ENCODE measurements around the gene KRTDAP.

KRTDAP gene

GRCh38 chr19:35512831-35513627 is 22.8 kb upstream of the KRTDAP start:
- no peak for DNase-seq

- DNase-seq = no peak
These were observed 21.1 kb upstream of the KRTDAP start for GRCh38 chr19:35511337-35511736.

- no peak for DNase-seq
These were observed 20.3 kb upstream of the KRTDAP start for GRCh38 chr19:35510626-35510964.

DNA sequence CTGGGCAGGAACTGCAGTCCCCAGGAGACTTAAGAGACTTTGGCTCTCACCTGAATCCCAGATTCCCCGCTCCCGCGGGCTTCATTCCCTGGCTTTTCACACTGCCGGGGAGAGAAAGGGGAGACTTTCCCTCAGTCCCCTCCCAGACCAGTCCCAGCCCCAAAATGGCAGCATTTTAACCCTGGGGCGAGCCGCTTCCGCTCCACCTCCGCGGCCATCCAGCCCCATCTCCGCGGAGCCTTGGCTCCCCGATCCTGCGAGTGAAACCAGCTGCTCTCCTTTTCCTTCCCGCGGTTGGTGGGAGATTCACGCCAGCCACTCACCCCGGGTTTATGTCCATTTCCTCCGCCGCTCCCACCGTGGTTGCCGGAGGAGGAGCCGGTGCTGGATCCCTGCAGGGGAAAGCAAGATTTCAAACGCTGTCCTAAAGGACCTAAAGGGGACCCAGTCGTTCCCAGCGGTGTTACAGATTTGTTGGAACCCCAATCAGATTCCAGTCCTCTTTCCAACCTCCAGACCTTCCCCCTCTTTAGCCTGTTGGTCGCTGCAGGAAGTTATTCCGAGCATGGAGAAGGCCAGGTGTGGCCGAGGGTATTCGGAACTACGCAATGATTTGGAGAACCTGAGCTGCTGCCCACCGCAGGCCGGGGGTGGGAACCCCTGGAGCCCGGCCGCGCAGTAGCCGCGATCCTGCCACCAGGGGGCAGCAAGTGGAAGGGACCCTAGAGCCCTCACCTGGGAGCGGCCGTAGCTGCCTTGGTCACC is 19.8 kb upstream of the KRTDAP start:
- peak; percentile 95 for DNase-seq

GRCh38 chr19:35509018-35509652 is 18.9 kb upstream of the KRTDAP start:
- DNase-seq = no peak

DNA sequence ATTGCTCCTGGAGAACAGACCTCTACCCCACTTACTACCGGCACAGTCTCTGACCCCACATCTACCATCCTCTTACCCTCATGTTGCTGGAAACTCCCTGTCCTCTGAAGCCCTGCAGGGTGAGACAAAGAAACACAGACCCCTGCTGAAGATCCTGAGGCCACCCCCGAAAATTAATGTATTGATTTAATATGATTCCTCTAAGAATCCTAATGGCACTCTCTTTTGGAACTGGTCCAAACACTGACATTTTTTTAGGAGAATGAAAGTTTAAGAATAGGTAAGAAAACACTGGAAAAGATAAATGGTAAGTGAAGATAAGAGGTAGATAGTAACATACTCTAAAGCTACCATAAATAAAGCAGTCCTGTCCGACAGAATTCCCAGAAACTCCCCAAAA is 17.9 kb upstream of the KRTDAP start:
- no peak for DNase-seq

- no peak for DNase-seq
These were observed 17.3 kb upstream of the KRTDAP start for GRCh38 chr19:35507561-35507960.

DNA sequence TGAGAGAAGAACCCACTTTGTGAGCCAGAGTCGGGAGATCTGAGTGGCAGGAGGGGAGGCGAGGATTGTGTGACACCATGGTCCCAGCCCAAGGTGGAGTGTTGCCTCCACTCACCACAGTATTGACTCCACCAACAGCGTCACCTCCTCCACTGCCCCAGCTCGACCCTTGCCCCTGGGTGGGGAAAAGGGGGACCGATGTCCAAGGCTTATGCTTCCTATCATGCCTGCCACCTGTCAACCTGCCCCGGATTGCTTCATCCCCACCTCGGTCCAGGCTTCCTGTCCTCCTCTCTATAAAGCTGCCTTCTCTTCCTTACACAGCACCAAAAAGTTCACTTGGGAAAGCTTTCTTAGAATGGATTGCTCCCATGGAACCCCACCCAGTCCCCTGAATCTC is 15.7 kb upstream of the KRTDAP start:
- DNase-seq = no peak

DNA sequence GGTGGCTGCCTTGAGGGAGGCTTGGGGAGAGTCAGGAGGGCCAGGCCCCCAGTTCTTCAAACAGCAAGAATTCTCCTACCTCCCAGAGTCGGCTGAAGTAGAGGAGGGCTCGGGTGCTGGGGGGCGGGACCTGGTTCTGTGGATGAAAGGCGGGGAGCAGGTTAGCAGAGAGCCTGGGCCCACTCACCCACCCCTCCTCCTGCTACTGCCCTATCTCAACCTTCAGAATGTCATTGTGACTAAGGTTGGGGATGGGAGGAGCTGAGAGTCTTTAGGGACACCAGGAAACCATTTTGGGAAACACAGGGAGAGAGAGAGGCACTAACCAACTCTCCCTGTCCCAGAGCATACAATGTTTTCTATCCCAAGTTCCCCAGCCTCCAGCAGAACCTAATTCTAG is 12.5 kb upstream of the KRTDAP start:
- DNase-seq = no peak

DNA sequence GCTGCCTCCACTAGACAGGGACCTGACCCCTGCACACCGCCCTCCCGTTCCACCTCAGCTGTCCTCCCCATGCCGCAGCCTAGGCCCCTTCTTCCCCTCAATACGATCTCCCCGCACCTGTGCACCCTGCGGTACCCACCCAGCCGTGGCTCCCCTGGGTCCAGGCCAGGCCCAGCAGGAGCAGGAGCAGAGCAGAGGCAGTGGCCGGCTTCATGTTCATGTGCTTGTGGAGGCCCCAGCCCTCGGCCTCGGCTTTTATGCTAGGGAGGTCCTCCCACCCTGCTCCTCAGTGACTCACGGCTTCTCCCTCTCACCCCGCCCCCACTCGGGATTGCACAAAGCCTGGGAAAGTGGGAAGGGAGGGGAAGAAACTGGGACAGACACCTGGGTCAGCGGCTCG is 11.4 kb upstream of the KRTDAP start:
- no peak for DNase-seq

GRCh38 chr19:35500611-35501010 is 10.3 kb upstream of the KRTDAP start:
- DNase-seq = no peak

- no peak for DNase-seq
These were observed 8.8 kb upstream of the KRTDAP start for GRCh38 chr19:35498984-35499527.

GRCh38 chr19:35498220-35498619 is 8.0 kb upstream of the KRTDAP start:
- DNase-seq = no peak

GRCh38 chr19:35497406-35497805 is 7.1 kb upstream of the KRTDAP start:
- no peak for DNase-seq

DNA sequence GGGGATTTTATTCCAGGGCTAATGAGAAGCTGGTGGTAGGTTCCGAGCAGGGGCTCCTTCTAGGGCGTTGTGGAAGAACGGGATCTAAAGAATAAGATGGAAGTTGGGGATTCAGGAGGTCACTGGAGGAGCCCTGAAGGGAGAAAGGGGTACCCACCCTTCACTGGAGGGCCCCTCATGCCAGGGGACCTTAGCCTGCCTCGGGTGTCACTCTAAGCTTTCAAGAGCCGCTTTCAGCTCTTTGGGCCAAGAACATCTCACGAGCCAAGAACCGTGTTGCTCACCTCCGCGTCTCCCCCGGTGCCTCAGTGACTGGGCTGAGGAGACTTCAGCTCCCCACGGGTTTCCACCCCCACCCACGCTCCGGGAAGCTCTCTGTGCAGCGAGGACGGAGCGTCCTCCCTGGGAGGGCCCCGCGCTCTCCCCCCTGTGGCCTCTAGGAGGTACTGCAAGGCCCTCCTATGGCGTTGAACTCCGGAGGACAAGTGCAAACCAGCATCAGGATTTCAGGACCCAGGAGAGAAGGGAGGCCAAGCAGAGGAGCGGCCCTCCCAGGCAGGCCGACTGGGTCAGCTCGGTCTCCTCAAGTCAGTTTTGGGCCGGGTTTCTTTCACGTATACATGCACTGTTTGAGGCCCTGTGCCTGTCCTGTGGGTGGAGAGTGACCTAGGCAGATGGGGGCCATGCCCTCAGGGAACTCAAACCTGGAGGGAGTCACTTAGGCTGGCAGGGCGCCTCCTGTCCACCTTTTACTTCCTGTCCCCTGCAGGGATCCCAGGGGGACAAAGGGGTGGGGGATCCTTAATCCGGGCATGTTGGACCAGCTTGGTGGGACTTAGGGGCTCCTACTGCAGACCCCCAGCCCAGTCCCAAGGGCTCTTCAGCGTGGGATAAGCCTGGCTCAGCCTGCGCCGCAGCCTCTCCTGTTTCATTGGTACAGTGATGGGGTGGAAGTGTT is 5.1 kb upstream of the KRTDAP start:
- peak; percentile 86 for DNase-seq

- DNase-seq = no peak
These were observed 3.7 kb upstream of the KRTDAP start for GRCh38 chr19:35493971-35494370.

GRCh38 chr19:35491836-35492360 is 1.6 kb upstream of the KRTDAP start:
- DNase-seq = no peak

- no peak for DNase-seq
These were observed 1.6 kb downstream of the KRTDAP start for GRCh38 chr19:35488677-35489076.

DNA sequence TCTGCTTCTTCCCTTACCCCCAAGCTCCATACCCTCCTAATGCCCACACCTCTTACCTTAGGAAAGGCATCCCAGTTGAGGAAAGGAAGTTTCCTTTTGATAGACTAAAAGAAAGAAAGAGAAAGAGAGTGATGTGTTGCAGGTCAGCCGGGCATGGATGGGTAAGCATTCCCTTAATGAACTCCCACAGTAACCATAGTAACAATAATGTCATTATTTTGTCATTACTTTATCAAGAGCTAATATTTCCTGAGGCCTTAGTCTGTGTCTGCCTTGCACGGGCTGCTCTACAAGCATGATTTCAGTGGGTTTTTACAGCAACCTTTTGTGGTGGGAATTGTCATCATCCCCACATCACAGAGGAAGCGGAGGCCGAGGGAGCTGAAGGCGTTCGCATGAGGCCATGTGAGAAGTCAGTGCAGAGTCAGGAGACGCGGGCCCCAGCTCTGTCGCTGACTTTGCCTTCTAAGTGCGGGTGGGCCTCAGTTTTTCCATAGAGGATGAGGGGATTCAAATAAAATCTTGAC is 2.5 kb downstream of the KRTDAP start:
- DNase-seq = no peak

DNA sequence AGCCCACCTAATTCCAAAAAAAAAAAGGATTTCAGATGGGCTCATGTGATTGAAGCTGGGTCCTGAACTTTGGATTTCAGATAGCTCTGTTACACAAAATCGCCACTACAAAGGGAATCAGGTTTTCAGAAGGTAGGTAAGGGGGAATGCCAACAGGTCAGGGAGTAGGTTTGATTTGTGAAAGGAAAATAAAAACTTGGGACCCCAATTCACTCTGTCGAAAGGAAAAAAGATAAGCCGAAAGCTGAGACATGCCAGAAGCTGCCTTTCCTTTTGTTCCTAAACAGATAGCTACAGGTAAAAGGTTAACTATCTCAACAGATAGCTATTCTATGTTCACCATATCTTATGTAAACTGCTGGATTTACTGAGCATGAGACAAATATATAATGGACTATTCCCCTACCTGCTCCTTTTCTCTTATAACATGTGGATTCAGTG is 4.0 kb downstream of the KRTDAP start:
- DNase-seq = no peak

DNA sequence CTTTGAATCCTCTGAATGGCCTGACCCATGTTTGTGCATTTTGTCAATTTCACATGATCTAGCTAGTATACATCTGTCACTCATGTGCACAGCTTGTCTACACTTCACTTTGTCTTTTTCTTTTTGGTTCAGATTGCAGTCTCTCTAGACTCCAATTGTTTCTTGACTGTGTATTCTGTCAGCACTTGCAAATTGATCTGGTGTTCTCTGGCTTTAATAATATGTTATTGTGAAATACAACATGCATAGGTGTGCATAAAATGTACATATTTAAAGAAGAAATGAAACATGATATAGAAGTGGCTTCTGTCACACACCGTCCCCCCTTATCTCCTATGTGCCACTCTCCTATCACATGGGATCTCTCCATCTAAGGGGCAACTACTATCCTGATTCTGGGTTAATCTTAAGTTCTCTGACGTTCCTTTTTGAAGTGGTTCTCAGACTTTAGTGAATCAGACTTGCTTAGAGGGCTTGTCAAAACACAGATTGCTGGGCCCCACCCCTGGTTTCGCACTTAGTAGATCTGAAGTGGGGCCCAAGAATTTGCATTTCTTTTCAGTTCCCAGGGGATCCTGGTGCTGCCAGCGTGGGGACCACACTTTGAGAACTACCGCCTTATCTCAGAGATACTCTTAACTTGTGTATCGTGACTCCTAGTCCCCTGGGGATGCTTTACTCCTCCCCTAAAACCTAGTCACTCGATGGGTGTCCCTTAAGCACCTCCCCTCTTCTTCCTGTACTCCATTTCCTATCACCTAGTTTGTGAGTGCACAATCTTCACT is 5.8 kb downstream of the KRTDAP start:
- DNase-seq = no peak
